Right atrium auricular region (tissue), 2 donors: ENCODE data around the gene RMI2. TPM values are rescaled to one million over a fixed set of nuclear protein-coding genes. Genes with fewer than 3 reads are reported as not detected.

Source experiments
- DNase-seq: peaks from one replicate; pipeline ENCODE4 v3.0.0-alpha.2; 2019; ENCODE audit warnings: low spot score
- H3K27ac ChIP-seq, 2 donors: fragments of 200-600 bp; sonication (generic); 1 replicate in 1 of 2; 2 replicates in 1 of 2; pipeline ENCODE4 v1.5.1; 2016 to 2019
- H3K27me3 ChIP-seq, 2 donors: fragments of 200-600 bp; sonication (generic); one replicate each; pipeline versions ENCODE4 v1.5.1 to v1.6.0; 2017 to 2019
- H3K36me3 ChIP-seq: fragments of 200-600 bp; sonication (generic); one replicate; pipeline ENCODE4 v1.5.1; 2016
- H3K4me1 ChIP-seq, 2 donors: fragments of 200-600 bp; sonication (generic); one replicate each; pipeline versions ENCODE4 v1.5.1 to v1.6.0; 2017 to 2019
- H3K4me3 ChIP-seq, 2 donors: fragments of 200-600 bp; sonication (generic); 1 replicate in 1 of 2; 2 replicates in 1 of 2; pipeline ENCODE4 v1.5.1; 2017 to 2019; ENCODE audit warnings: mild to moderate bottlenecking in 1 of 2, moderate library complexity in 1 of 2
- H3K9me3 ChIP-seq, 2 donors: fragments of 200-600 bp; sonication (generic); one replicate each; pipeline ENCODE4 v1.5.1; 2019
- CTCF ChIP-seq, 2 donors: fragments of 200-600 bp; sonication (generic); IDR thresholded peaks; one replicate each; pipeline ENCODE4 v1.5.1; 2019; ENCODE audit warnings: antibody characterized with exemption in 2 of 2
- total RNA-seq, 2 donors: library from RNA; depleted of rRNA; stranded (reverse); fragments of >200 nt; gene quantifications; one replicate each; pipeline ENCODE4 v1.1.0, GENCODE V29; 2016

The RMI2 gene
- total RNA-seq, 2 donors from 2014 or later = 0.85 TPM; not detected in 1

GRCh38 chr16:11389631-11390565 is 44.6 kb downstream of the RMI2 start:
- no peaks in the 10 kb centered on the region for H3K9me3 ChIP-seq
- H3K36me3 ChIP-seq = no peaks in the 10 kb centered on the region
- H3K27me3 ChIP-seq = no peaks in the 10 kb centered on the region
- peaks cover 0 to 8% of the 10 kb centered on the region in 2 donors for H3K4me1 ChIP-seq
- no peak overlapping the region for H3K27ac ChIP-seq
- no peak for TF ChIP-seq CTCF (IDR thresholded peaks at IDR 0.05)
- no peak overlapping the region for H3K4me3 ChIP-seq
- no peak for DNase-seq

GRCh38 chr16:11390573-11391495 is 45.6 kb downstream of the RMI2 start:
- no peak for TF ChIP-seq CTCF (IDR thresholded peaks at IDR 0.05)
- Histone ChIP-seq H3K4me1 (peaks cover 0 to 8% of the 10 kb centered on the region in 2 donors), H3K4me3 (no peak overlapping the region), H3K27ac (no peak overlapping the region), H3K27me3 (no peaks in the 10 kb centered on the region), H3K36me3 (no peaks in the 10 kb centered on the region), H3K9me3 (no peaks in the 10 kb centered on the region)
- DNase-seq = no peak

GRCh38 chr16:11391576-11391975 is 46.3 kb downstream of the RMI2 start:
- H3K4me3 ChIP-seq = no peak overlapping the region
- H3K4me1 ChIP-seq = peaks cover 0 to 10% of the 10 kb centered on the region in 2 donors
- no peak for DNase-seq
- H3K36me3 ChIP-seq = no peaks in the 10 kb centered on the region
- H3K27me3 ChIP-seq = no peaks in the 10 kb centered on the region
- H3K27ac ChIP-seq = no peak overlapping the region
- H3K9me3 ChIP-seq = no peaks in the 10 kb centered on the region
- TF ChIP-seq CTCF (IDR thresholded peaks at IDR 0.05) = no peak

GRCh38 chr16:11392041-11392581 is 46.9 kb downstream of the RMI2 start:
- Histone ChIP-seq H3K27ac (no peak overlapping the region), H3K36me3 (no peaks in the 10 kb centered on the region), H3K27me3 (no peaks in the 10 kb centered on the region), H3K9me3 (no peaks in the 10 kb centered on the region), H3K4me3 (no peak overlapping the region), H3K4me1 (peaks cover 0 to 7% of the 10 kb centered on the region in 2 donors)
- no peak for TF ChIP-seq CTCF (IDR thresholded peaks at IDR 0.05)
- no peak for DNase-seq

- DNase-seq = no peak
- no peak for TF ChIP-seq CTCF (IDR thresholded peaks at IDR 0.05)
- no peak overlapping the region for H3K27ac ChIP-seq
Measured at GRCh38 chr16:11393366-11393765, 48.1 kb downstream of the RMI2 start.

More at GRCh38 chr16:11393366-11393765, 48.1 kb downstream of the RMI2 start:
- peaks cover 0 to 5% of the 10 kb centered on the region in 2 donors for H3K4me1 ChIP-seq
- no peak overlapping the region for H3K4me3 ChIP-seq
- no peaks in the 10 kb centered on the region for H3K9me3 ChIP-seq
- no peaks in the 10 kb centered on the region for H3K27me3 ChIP-seq
- no peaks in the 10 kb centered on the region for H3K36me3 ChIP-seq
